IPS-15b (cell line): ENCODE results near the gene JARID2.

Experiments used
- H3K27me3 ChIP-seq: one replicate; pipeline ENCODE4 v1.6.1; 2013; ENCODE audit warnings: low read length; ENCODE audit not compliant: control insufficient read depth, insufficient read depth
- H3K36me3 ChIP-seq: one replicate; pipeline ENCODE4 v1.6.1; 2013; ENCODE audit warnings: low read length; ENCODE audit not compliant: control insufficient read depth, insufficient read depth
- H3K4me1 ChIP-seq: one replicate; pipeline ENCODE4 v1.6.1; 2013; ENCODE audit warnings: mild to moderate bottlenecking, low read length; ENCODE audit not compliant: control insufficient read depth, insufficient read depth
- H3K4me3 ChIP-seq: one replicate; pipeline ENCODE4 v1.5.1; 2013; ENCODE audit warnings: low read depth, low read length
- H3K9ac ChIP-seq: one replicate; pipeline ENCODE4 v1.6.1; 2013; ENCODE audit warnings: low read depth, mild to moderate bottlenecking, low read length
- H3K9me3 ChIP-seq: one replicate; pipeline ENCODE4 v1.6.1; 2013; ENCODE audit warnings: mild to moderate bottlenecking, low read length; ENCODE audit not compliant: control insufficient read depth, insufficient read depth

The JARID2 gene

DNA sequence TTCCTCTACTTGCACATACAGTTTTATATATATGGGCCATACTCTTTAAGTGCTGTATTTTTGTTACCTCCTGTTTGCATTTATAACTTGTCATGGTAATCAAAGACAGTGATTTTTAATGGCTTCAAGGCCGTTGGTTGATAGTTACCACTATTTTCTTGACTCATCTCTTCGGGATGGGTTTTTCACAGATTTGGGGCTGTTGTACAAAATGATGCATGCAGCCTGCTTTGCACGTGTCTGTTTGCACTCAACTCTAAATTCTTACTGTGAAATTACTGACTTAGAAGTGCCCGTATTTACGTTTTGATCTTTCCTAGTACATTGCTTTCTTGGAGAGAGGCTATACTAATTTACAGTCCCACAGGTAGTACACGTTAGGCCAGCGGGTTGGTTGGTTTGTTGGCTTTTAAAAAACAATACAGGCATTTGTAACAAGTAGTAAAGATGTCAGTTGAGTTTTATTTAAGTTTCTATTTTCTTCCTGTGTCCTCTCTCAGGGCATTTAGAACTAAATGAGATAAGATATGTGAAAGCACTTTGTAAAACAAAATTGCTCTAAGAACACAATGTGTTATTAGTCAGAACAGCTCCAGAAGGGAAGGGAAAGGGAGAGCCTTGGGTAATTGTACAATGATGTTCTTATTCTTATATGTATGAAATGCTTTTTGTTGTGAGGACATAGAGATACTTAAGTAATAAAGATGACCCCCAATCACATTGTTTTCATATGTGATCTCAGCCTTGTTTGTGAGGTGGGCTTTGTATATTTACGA, 11.7 kb downstream of the JARID2 start:
- Histone ChIP-seq H3K36me3 (peaks cover 5% of the 10 kb centered on the region), H3K9ac (no peak overlapping the region), H3K9me3 (no peaks in the 10 kb centered on the region), H3K4me3 (peak overlapping the region; percentile 11), H3K4me1 (peaks cover 62% of the 10 kb centered on the region), H3K27me3 (no peaks in the 10 kb centered on the region)

DNA sequence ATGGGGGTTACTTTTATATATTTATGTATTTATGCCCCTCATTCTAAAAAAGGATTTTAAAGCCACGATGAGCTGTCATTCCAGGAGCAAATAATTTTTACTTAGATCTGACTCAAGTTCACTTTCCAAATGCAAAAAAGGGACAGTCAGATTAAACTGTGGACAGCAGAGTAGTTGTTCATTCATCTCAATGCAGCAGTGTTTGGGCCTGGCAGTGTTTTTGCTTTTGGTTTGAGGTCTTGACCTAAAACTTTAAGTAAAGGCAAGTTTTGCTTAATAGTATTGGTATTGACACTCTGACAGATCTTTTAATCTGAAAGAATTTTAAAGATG, 13.9 kb downstream of the JARID2 start:
- H3K27me3 ChIP-seq, result no peaks in the 10 kb centered on the region
- peaks cover 64% of the 10 kb centered on the region for H3K4me1 ChIP-seq
- H3K9me3 ChIP-seq, result no peaks in the 10 kb centered on the region
- H3K4me3 ChIP-seq, result no peak overlapping the region
- H3K36me3 ChIP-seq, result no peaks in the 10 kb centered on the region
- H3K9ac ChIP-seq, result no peak overlapping the region

DNA sequence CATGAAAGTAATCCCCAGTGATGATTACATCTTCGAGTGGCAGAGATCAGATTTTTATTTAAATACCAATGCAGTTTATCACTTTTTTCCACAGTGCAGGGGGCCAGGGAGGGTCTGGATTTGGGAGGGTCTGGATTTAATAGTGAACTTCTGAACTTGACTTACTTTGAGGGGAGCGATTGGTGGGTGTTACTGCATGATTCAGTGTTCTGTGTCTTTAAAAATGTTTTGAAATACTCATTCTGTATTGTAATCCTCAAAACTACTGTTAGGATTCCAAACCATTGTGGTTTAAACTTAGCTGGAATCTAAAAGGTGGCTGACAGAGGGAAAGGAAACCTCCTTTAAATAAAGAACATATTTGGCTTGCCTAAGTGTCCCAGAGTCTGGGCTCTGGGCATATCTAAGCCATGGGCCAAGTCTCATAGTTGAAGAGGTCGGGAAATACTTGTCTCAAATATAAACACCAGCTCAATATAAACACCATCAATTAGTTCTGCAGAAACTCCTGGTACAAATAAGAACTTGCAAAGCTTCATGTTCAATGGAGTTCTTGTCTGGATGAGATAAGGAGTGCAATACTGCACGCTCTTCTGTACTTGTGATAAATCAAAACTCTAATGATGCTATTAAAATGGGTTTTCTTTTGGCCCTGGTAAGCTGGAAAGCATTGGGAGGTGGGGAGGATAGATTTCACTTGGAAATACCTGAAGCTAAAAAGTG, 14.4 kb downstream of the JARID2 start:
- Histone ChIP-seq H3K27me3 (no peaks in the 10 kb centered on the region), H3K9ac (no peak overlapping the region), H3K4me3 (no peak overlapping the region), H3K4me1 (peaks cover 66% of the 10 kb centered on the region), H3K36me3 (no peaks in the 10 kb centered on the region), H3K9me3 (no peaks in the 10 kb centered on the region)

DNA sequence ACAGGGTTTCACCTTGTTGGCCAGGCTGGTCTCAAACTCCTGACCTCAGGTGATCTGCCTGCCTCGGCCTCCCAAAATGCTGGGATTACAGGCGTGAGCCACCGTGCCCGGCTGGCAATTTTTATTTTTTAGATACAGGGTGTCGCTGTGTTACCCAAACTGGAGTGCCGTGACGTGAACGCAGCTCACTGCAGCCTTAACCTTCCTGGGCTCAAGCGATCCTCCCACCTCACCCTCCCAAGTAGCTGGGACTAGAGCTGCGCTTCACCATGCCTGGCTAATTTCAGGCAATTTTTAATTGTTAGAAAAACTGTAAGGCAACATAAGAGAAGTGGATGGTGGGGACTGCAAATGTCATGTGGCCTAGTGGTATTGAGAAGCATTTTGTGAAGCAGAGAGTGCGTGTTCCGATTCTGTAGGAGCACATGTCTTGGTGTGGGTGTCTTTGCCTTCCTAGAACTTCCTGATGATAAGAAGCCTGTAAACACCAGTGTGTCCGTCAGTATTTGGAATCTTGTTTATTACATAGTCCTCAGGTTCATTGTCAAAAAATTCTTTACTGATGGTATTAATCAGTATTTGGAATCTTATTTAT, 18.0 kb downstream of the JARID2 start:
- H3K4me1 ChIP-seq, result peaks cover 70% of the 10 kb centered on the region
- no peaks in the 10 kb centered on the region for H3K36me3 ChIP-seq
- H3K9ac ChIP-seq, result peak overlapping the region; percentile 40
- H3K4me3 ChIP-seq, result peak overlapping the region; percentile 52
- H3K27me3 ChIP-seq, result no peaks in the 10 kb centered on the region
- H3K9me3 ChIP-seq, result no peaks in the 10 kb centered on the region

DNA sequence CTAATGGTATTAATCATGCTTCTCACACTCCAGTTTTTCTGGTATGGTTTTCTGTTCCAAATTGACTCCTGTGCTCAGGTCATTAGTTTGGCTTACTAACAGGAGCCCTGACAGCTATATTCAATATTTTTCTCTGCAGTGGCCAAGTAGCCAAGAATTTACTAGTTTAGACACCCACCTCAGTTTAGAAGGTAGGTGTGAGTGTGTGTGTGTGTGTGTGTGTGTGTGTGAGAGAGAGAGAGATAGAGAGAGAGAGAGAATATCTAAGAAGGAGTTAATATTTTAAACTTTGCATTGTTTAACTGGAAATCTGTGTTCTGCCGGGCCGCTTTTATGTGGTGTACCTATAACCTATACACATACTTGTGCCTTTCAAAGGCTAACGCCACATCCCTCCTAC, 18.5 kb downstream of the JARID2 start:
- H3K4me1 ChIP-seq, result peaks cover 70% of the 10 kb centered on the region
- H3K36me3 ChIP-seq, result no peaks in the 10 kb centered on the region
- H3K9me3 ChIP-seq, result no peaks in the 10 kb centered on the region
- no peak overlapping the region for H3K9ac ChIP-seq
- H3K27me3 ChIP-seq, result no peaks in the 10 kb centered on the region
- peak overlapping the region; percentile 52 for H3K4me3 ChIP-seq

DNA sequence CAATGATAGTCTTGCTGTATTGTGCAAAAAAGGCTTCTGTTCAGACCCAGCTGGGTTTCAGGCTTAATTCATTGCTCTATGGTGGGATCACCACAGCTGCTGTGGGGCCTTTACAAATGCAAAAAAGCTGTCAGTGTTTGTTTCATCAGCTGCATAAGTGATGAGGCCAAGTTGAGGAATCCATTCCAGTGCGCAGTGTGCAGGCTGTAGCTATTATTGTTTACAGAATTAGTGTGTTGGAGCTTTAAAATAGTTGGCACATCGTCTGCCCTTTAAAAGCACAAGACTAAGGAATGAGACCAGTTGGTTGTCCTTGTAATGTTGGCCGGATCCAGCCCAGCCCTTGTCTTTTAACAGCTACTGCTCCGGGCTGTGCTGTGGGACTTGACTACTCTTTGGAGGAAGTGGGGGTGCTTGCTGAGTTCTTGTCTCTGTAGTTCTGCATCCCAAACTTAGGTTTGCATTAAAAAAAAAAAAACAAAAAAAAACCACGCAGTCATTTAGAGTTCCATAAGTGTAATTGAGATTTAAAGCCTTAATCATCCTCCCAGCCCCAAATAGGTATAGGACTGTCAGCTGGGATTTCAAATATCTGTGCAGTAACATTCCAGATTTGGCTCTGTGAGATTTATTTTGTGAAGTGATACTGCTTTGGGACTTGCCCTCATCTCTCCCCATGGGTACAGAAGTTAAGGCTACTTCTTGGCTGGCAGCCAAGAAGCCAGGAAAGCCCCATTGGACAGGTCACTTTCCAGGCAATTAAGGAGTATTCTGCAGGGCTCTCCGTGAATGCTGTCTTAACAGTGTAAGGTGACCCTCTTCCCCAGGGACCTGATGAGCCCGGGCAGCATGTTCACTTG, 19.3 kb downstream of the JARID2 start:
- Histone ChIP-seq H3K27me3 (no peaks in the 10 kb centered on the region), H3K36me3 (peaks cover 3% of the 10 kb centered on the region), H3K4me1 (peaks cover 73% of the 10 kb centered on the region), H3K9me3 (no peaks in the 10 kb centered on the region), H3K9ac (no peak overlapping the region), H3K4me3 (peak overlapping the region; percentile 52)

DNA sequence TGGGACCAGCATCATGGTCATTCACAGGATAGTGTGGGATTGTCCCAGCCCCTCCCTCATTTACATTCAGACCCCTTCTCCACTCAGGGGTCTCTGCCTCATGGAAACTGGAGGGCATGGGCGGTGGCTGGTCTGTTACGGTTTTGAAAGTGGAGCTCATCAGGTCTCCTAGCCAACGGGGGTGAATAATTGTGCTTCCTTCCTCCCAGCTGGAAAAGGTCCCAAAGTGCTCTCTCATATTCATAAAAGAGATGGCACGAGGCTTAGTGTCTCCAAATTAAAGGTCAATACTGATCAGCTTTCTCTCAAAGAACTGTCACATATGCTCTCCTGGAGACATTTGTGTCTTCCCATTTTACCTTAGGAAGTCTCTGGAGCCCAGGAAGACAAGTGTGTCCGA, 19.9 kb downstream of the JARID2 start:
- Histone ChIP-seq H3K27me3 (no peaks in the 10 kb centered on the region), H3K4me1 (peaks cover 72% of the 10 kb centered on the region), H3K4me3 (peak overlapping the region; percentile 52), H3K9ac (no peak overlapping the region), H3K9me3 (no peaks in the 10 kb centered on the region), H3K36me3 (peaks cover 7% of the 10 kb centered on the region)

DNA sequence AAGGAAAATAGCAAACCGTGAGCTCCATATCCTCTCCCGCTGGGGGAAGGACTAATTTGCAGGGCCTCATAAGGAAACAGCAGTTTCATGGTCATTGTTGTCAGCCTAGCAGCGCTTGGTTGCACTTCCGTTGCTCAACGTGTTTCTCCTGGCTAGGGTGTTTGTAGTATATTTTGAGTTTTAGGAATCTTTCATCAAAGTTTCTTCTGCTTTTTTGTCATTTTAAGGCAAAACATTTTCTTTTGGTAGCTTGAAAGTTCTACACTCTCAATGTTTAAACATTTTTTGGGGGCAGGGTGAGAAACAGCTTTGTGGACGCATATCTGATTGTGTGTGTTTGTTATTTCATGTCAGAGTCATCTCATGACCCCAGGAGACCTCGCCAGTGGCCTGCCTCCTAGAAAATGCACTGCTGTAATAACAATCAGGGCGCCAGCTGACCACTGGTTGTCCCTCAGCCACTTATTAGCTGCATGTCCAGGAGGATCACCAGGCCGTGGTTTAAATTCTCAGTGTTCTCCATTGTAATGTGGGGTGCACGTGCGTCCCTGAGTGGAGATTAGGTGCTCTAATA, 20.6 kb downstream of the JARID2 start:
- H3K27me3 ChIP-seq, result no peaks in the 10 kb centered on the region
- no peak overlapping the region for H3K9ac ChIP-seq
- peaks cover 7% of the 10 kb centered on the region for H3K36me3 ChIP-seq
- peak overlapping the region; percentile 52 for H3K4me3 ChIP-seq
- H3K4me1 ChIP-seq, result peaks cover 75% of the 10 kb centered on the region
- no peaks in the 10 kb centered on the region for H3K9me3 ChIP-seq

DNA sequence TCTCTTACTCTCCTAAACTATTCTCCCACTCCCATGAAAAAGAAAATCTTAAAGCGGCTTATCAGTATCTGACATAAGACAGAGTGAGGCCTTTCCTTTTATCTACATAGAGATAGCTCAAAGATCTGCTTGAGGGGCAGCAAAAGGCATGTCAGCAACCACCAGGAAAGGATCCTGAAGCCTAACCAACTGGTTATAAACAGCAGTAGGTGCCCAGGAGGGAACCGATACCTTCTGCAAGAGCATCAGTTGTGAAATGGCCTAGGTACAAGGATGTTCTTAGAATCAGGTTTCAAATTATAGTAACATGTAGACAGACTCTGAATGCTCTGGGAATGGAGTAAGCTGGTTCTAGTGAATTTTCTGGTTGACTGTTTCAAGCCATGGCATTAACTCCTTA, 21.4 kb downstream of the JARID2 start:
- Histone ChIP-seq H3K4me1 (peaks cover 75% of the 10 kb centered on the region), H3K9ac (no peak overlapping the region), H3K9me3 (no peaks in the 10 kb centered on the region)

DNA sequence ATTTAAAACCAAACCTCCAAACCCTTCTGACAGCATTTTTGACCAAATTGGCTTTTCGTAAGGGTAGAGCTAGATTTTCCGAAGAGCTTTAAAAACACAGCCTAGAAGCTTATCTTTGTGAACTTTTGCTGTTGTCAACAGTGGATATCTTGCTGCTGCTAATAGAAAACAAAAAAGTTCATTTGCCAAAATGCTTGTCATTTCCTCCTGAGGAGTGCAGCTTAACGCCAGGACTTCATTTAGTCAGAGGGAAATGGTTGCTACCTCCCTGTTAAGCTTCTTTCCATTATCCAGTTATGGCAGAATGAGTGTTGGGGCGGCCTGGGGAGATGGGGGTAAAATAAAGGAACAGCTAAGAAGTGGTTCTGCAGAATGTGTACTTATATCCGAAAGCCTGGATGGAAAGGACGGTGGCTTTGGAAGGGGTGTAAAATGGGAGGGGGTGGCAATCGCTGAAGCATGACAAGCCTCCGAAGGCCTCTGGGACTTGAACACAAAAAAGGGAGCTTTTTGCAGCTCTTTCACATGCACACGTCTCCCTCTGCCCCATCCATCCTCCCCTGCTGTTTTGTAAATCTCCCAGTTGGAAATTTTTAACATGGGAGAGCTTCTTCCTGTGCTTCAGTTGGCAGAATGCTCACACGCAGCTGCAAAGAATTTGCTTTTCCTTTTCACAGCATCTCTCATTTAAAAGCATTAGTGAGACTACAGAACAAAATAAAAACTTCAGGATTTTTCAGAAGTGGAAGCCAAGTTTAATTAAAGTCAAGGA, 22.5 kb downstream of the JARID2 start:
- peaks cover 73% of the 10 kb centered on the region for H3K4me1 ChIP-seq
- peak overlapping the region; percentile 52 for H3K4me3 ChIP-seq
- peak overlapping the region; percentile 14 for H3K9ac ChIP-seq

More for the DNA sequence above, 21.4 kb downstream of the JARID2 start:
- Histone ChIP-seq H3K4me3 (peak overlapping the region; percentile 52), H3K36me3 (peaks cover 7% of the 10 kb centered on the region), H3K27me3 (no peaks in the 10 kb centered on the region)

More for the DNA sequence above, 22.5 kb downstream of the JARID2 start:
- Histone ChIP-seq H3K27me3 (no peaks in the 10 kb centered on the region), H3K36me3 (peaks cover 7% of the 10 kb centered on the region), H3K9me3 (no peaks in the 10 kb centered on the region)
